ENCODE data around the gene BZW1. TPM values are rescaled to one million over a fixed set of nuclear protein-coding genes. Genes with fewer than 3 reads are reported as not detected.
"Not testable (repeated sequence)": the region's sequence is repeated elsewhere in the genome, so short reads cannot be mapped to it uniquely, and the experiment has no call there.

The BZW1 gene
- total RNA-seq, 1 experiment from 2014 or later, result 365 TPM

GRCh38 chr2:200790185-200790584 is 21.5 kb upstream of the BZW1 start:
- no peak for DNase-seq (ENCODE audit: low spot score)

- DNase-seq (ENCODE audit: low spot score), result no peak
Observed at GRCh38 chr2:200791905-200792304, 19.8 kb upstream of the BZW1 start.

- no peak for DNase-seq (ENCODE audit: low spot score)
Observed at GRCh38 chr2:200794143-200794542, 17.6 kb upstream of the BZW1 start.

GRCh38 chr2:200795028-200795440 is 16.7 kb upstream of the BZW1 start:
- no peak for DNase-seq (ENCODE audit: low spot score)

GRCh38 chr2:200796561-200796960 is 15.1 kb upstream of the BZW1 start:
- DNase-seq (ENCODE audit: low spot score), result no peak

- DNase-seq (ENCODE audit: low spot score), result no peak
Observed at GRCh38 chr2:200797242-200797770, 14.4 kb upstream of the BZW1 start.

GRCh38 chr2:200798514-200798913 is 13.2 kb upstream of the BZW1 start:
- no peak for DNase-seq (ENCODE audit: low spot score)

- no peak for DNase-seq (ENCODE audit: low spot score)
Observed at GRCh38 chr2:200800458-200800857, 11.3 kb upstream of the BZW1 start.

- DNase-seq (ENCODE audit: low spot score), result not testable (repeated sequence)
Observed at GRCh38 chr2:200801431-200801830, 10.3 kb upstream of the BZW1 start.

GRCh38 chr2:200809506-200810251 is 2.0 kb upstream of the BZW1 start:
- no peak for DNase-seq (ENCODE audit: low spot score)

GRCh38 chr2:200810252-200810997 is 1.3 kb upstream of the BZW1 start:
- DNase-seq (ENCODE audit: low spot score), result peak; percentile 18

GRCh38 chr2:200810998-200811332 is 745 bp upstream of the BZW1 start:
- DNase-seq (ENCODE audit: low spot score), result no peak

- DNase-seq (ENCODE audit: low spot score), result peak; percentile 57
Observed at GRCh38 chr2:200812122-200813022, 662 bp downstream of the BZW1 start.

GRCh38 chr2:200814276-200814815 is 2.6 kb downstream of the BZW1 start:
- DNase-seq (ENCODE audit: low spot score), result no peak

GRCh38 chr2:200814917-200815316 is 3.2 kb downstream of the BZW1 start:
- DNase-seq (ENCODE audit: low spot score), result no peak

GRCh38 chr2:200818732-200819131 is 7.0 kb downstream of the BZW1 start:
- DNase-seq (ENCODE audit: low spot score), result not testable (repeated sequence)

GRCh38 chr2:200820573-200821234 is 9.0 kb downstream of the BZW1 start:
- DNase-seq (ENCODE audit: low spot score), result no peak

- no peak for DNase-seq (ENCODE audit: low spot score)
Observed at GRCh38 chr2:200821686-200822245, 10.1 kb downstream of the BZW1 start.

- DNase-seq (ENCODE audit: low spot score), result no peak
Observed at GRCh38 chr2:200828104-200828503, 16.4 kb downstream of the BZW1 start.

- DNase-seq (ENCODE audit: low spot score), result no peak
Observed at GRCh38 chr2:200828572-200829257, 17.0 kb downstream of the BZW1 start.

All from A172 (cell line).